Measurements from ENCODE around the gene PTPN6.
"Not testable (repeated sequence)": the region's sequence is repeated elsewhere in the genome, so short reads cannot be mapped to it uniquely, and the experiment has no call there.

Gene PTPN6

DNA sequence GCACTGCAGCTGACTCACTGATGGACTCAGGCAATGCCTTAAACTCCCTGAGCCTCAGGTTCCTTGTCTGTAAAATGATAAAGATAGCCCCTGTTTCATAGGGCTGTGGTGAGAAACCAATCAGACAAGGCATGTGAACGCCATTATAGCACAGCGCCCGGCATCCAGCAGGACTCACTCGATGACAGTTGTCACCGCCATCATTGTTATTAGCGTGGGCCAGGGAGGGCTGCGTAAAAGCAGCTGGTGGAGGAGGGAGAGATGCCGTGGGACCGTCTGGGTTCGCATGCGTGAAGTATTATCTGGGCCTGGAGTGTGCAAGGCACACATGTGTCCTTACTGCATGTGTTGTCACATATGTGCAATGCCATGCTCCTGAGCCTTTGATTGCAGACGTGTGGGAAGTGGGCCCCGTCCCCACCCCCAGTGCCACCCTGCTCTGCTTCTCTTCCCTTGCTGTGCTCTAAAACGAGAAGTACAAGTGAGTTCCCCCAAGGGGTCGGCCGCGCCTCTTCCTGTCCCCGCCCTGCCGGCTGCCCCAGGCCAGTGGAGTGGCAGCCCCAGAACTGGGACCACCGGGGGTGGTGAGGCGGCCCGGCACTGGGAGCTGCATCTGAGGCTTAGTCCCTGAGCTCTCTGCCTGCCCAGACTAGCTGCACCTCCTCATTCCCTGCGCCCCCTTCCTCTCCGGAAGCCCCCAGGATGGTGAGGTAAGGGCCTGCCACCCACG is at the start of gene PTPN6:
TSS of gene PTPN6 (plus strand) at position 546 of the 730 bp plus-strand sequence. CDS start at position 703, 157 bp downstream.
- DNase-seq: no peak

- no peak for DNase-seq
Measured at GRCh38 chr12:6902448-6902847, 48.7 kb upstream of the PTPN6 start.

- DNase-seq: no peak
Measured at GRCh38 chr12:6903722-6904121, 47.4 kb upstream of the PTPN6 start.

DNA sequence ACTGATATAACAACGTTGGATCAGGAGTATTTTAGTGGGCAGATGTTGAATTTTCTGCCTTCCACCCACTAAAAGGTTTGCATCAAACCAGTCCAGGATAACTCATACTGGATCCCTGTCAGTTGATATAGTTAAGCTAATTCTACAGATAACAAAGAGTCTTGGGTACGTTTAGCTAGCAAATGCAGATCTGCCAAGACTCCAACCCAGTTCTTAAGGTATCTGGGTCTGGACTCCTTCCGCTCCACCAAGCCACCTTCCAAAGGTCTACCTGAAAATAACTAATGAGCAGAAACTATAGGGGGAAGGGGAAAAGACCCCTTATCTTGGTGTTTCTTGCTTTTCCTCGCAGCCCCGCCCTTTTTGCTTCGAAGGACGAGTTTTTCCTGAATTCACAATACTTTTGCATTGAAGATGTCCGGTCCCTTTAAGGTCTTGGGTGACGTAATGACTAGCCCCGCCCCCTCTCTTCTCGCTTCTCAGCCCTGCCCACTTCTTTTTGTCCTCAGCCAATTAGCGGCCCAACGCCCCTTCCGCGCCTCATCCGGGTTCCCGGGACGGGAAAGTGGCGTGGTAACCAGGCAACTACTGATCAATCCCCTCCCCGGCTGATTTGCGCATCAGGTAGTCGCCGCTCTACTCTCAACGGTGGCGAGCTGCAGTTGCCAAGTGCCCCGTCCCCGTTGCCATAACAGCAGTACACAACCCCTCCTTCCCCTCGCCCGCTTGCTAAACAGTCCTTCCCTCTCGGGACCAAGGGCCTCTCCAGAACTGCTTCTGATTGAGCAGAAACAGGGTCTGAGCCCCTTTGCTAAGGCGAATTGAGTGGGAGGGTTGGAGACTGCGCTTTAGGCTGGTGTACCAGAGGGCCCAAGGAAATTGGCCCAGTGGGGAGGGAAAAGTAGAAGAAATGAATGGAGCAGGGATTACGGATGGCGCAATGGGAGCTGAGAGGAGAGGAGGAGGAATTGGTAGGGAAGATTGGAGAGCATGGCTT is 46.6 kb upstream of the PTPN6 start, which contains the start of gene LRRC23:
TSS of gene LRRC23 (plus strand) at position 543 of the 997 bp plus-strand sequence. CDS start 812 bp downstream, outside the sequence.
- DNase-seq: peak; percentile 96

- DNase-seq: no peak
Measured at GRCh38 chr12:6905414-6906040, 45.6 kb upstream of the PTPN6 start.

DNA sequence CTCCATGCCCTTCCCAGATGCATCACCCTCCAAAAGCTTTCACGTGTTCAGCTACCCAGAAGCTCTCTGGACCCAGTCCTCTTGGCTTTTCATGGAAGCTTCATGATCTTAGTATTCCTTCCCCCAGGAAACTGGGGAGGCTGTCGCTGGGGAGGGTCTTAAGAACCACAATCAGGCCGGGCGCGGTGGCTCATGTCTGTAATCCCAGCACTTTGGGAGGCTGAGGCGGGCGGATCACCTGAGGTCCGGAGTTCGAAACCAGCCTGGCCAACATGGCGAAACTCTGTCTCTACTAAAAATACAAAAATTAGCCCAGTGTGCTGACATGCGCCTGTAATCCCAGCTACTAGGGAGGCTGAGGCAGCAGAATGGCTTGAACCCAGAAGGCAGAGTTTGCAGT is 43.0 kb upstream of the PTPN6 start:
- not testable (repeated sequence) for DNase-seq

DNA sequence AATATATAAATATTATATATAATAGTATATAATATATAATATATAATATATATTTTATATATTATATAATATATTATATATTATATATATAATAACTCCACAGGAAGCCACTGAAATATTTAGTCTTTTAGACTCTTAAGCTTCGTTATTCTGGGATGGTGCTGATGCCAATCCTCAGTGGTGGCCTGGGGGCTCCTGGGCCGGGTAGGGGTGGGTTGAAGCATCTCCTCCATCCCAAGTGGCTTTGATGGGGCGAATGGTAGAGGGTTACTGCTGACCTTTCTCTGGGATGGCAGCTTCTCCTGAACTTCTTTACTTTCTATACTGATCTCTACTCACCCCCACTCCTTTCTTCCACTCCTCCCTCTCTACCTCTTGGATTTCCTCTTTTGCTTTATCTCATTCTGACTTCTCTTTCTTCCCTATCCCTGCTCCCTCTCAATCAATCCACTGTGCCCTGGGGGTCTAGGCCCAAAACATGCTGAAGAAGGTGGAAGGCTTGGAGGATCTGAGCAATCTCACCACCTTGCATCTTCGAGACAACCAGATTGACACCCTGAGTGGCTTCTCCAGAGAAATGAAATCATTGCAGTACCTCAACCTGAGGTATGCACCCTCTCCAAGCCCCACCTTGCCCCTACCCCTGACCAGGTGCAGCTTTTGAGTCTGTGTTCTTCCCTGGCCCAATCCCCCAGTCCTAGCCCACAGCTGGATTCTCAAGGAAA is 41.6 kb upstream of the PTPN6 start:
- no peak for DNase-seq

GRCh38 chr12:6912164-6912935 is 38.8 kb upstream of the PTPN6 start:
- DNase-seq: no peak

GRCh38 chr12:6914246-6914946 is 36.8 kb upstream of the PTPN6 start, which contains the start of gene ENO2:
Gene ENO2 (plus strand): TSS chr12:6914580. CDS start chr12:6915833, 1,253 bp downstream.
- peak; percentile 80 for DNase-seq

DNA sequence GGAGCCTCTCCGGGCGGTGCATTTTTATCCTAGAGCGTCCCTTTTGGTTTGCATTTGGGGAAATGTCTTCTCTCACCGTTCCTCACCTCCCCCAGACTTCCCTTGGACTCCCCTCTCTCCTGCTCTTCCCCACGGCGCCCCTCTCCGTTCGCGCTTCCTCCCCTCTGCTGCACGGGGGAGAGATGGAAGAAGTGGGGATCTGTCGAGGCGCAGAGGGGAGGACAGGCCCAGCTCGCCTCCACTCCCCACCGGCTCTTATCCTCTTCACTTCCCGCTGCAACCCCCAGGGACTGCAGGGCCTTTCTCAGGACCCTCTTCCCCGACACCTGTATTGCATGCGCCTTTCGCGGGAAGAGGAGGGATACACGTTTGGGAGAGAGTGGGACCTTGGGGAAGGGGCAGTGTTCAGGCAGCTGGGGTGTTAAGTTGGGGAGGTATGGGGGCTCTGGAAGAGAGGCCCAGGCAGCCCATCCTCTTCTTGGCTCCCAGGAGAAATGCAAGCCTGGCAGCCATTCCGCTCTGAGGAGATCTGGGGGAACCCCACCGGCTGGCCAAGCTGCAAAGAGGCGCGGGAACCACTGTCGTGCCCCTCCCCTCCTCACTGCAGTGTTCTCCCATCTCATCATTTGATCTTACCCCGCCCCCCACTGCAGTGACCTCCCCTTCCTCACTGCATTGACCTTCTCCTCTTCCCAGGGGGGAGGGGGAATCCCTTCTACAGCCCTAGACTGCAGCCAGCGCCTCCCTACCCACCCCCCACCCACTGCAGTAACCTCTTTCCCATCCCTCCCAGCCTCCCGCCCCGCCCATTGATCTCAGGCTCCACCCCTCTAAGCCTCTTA is 36.0 kb upstream of the PTPN6 start:
- no peak for DNase-seq

GRCh38 chr12:6915789-6916285 is 35.3 kb upstream of the PTPN6 start:
- DNase-seq: no peak

GRCh38 chr12:6916426-6917200 is 34.5 kb upstream of the PTPN6 start:
- DNase-seq: no peak

DNA sequence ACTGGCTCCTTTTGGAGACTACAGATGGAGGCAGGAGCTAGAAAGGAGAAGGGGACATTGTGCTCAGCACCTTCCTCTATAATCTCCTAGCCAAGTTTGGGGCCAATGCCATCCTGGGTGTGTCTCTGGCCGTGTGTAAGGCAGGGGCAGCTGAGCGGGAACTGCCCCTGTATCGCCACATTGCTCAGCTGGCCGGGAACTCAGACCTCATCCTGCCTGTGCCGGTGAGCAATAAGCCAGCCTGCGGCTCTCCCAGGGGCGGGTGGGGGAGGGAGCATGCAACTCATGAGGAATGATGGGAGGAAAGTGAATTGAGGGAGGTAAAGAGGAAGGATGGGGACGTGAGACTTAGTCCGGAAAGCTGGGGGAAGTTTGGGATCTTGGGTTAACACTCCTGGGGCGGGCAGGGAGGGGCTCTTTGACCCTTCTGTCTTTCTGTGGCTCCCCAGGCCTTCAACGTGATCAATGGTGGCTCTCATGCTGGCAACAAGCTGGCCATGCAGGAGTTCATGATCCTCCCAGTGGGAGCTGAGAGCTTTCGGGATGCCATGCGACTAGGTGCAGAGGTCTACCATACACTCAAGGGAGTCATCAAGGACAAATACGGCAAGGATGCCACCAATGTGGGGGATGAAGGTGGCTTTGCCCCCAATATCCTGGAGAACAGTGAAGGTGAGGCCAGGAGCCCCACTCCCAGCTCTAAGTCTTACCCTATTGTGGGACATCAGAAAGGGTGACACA is 33.5 kb upstream of the PTPN6 start:
- no peak for DNase-seq

- DNase-seq: no peak
Measured at GRCh38 chr12:6919588-6919987, 31.6 kb upstream of the PTPN6 start.

- no peak for DNase-seq
Measured at GRCh38 chr12:6921539-6921938, 29.6 kb upstream of the PTPN6 start.

DNA sequence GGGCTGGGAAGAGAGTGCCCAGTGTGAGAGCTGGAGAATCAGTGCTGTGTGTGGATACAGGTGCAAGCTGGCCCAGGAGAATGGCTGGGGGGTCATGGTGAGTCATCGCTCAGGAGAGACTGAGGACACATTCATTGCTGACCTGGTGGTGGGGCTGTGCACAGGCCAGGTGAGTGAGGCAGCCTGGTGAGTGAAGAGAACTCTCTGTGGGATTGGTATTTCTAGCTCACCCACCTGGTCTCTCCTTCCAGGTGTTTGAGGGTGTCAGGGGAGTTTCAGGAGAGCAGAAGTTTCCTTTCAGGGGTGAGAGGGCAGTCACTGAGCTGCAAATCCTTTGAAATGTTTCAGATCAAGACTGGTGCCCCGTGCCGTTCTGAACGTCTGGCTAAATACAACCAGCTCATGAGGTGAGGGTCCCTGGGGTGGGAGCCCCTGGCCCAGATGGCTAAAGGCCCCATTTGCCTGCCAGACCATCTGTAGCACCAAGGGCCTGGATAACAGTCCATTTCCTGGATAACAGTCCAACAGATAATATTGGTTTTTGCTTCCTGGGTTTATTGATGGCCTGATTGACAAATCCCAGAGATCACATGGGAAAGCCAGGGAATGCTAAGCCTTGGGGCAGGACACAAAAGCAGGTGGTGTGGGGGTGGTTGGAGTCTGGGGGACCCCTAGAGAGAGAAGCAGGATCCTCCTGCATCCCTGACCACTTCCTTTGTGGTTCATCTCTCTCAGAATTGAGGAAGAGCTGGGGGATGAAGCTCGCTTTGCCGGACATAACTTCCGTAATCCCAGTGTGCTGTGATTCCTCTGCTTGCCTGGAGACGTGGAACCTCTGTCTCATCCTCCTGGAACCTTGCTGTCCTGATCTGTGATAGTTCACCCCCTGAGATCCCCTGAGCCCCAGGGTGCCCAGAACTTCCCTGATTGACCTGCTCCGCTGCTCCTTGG is 28.9 kb upstream of the PTPN6 start:
- DNase-seq: no peak

All from NCI-H1694 treated with DMSO at 0.1 percent for 48 hours (cell line).